Muscle layer of duodenum (tissue), 2 donors: ENCODE data around the gene LYRM7.

Experiments
- H3K27ac ChIP-seq: one replicate; pipeline ENCODE4 v1.7.0; 2013; ENCODE audit warnings: mild to moderate bottlenecking, low read length
- H3K27me3 ChIP-seq: one replicate; pipeline ENCODE4 v1.7.0; 2013; ENCODE audit warnings: low read depth, mild to moderate bottlenecking, control low read depth, low read length
- H3K36me3 ChIP-seq, 2 donors: one replicate each; pipeline ENCODE4 v1.7.0; 2013; ENCODE audit warnings: low read length in 2 of 2, control low read depth in 1 of 2, mild to moderate bottlenecking in 1 of 2; ENCODE audit not compliant: insufficient read depth in 2 of 2, control insufficient read depth in 1 of 2
- H3K4me1 ChIP-seq, 2 donors: one replicate each; pipeline ENCODE4 v1.7.0; 2013; ENCODE audit warnings: low read length in 2 of 2, mild to moderate bottlenecking in 2 of 2, control low read depth in 1 of 2, moderate library complexity in 1 of 2; ENCODE audit not compliant: insufficient read depth in 2 of 2, control insufficient read depth in 1 of 2
- H3K4me3 ChIP-seq, 2 donors: one replicate each; pipeline ENCODE4 v1.7.0; 2013; ENCODE audit warnings: low read length in 2 of 2, low read depth in 1 of 2, mild to moderate bottlenecking in 1 of 2
- H3K9me3 ChIP-seq, 2 donors: one replicate each; pipeline ENCODE4 v1.7.0; 2013; ENCODE audit warnings: low read length in 2 of 2, control low read depth in 1 of 2, mild to moderate bottlenecking in 1 of 2; ENCODE audit not compliant: control insufficient read depth in 1 of 2
- donor health status: healthy.

The LYRM7 gene

DNA sequence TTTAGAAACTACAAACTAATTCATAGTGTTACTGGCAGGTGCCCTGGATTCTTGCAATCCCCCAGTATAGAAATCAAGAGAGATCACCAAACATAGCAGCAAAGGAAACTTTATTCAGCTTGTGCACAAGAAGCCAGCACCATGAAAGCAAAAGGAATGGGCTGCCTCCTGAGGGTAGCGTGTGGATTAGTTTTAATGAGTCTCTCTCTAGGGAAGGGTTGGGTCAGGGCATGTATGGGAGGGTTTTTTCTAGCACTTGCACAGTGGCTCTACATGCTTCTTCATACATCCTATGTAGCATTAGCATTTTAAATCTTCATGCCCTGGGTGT, 38.4 kb downstream of the LYRM7 start:
- H3K27ac ChIP-seq, result no peak overlapping the region
- no peaks in the 10 kb centered on the region for H3K4me1 ChIP-seq
- no peaks in the 10 kb centered on the region for H3K9me3 ChIP-seq
- no peak overlapping the region for H3K4me3 ChIP-seq
- H3K36me3 ChIP-seq, result no peaks in the 10 kb centered on the region
- no peaks in the 10 kb centered on the region for H3K27me3 ChIP-seq

DNA sequence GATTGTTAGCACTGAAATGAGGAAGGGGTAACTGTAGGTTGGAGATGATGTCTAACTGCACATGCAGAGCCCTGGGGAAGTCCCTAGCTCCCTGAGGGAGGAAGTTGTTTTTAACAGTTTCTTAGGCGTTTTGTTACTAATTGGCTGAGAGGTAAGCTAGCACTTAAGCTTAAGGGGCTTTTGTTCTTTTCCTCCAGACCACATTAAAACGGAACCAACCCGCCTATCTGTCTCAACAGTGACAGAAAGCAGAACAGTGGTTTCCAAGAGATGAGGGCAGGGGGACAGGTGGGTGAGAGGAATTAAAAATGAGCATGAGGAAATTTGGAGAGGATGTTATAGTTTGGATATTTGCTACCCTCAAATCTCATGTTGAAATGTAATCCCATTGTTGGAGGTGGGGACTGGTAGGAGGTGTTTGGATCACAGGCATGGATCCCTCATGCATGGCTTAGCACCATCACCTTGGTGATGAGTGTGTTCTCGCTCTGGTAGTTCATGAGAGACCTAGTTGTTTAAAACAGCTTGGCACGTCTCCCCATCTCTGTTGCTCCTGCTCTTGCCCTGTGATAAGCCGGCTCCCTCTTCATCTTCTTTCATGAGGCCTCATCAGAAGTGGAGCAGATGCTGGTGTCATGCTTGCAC, 38.9 kb downstream of the LYRM7 start:
- no peaks in the 10 kb centered on the region for H3K36me3 ChIP-seq
- no peaks in the 10 kb centered on the region for H3K27me3 ChIP-seq
- H3K9me3 ChIP-seq, result no peaks in the 10 kb centered on the region
- no peak overlapping the region for H3K4me3 ChIP-seq
- H3K4me1 ChIP-seq, result no peaks in the 10 kb centered on the region
- H3K27ac ChIP-seq, result no peak overlapping the region

DNA sequence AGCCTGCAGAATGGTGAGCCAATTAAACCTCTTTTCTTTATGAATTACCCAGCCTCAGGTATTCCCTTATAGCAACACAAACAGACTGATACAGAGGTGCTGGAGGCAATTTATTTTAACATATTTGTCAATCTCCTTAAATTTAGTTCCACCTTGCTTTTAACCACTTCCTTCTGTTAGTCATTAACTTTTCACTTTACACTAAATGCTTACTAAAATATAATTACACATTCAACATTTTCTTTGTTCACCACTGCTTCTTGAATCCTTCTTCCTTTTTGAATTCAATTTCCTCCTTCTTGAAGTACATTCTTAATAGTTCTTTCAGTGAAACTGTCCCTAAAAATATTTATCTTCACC, 39.4 kb downstream of the LYRM7 start:
- no peaks in the 10 kb centered on the region for H3K27me3 ChIP-seq
- H3K27ac ChIP-seq, result no peak overlapping the region
- H3K4me3 ChIP-seq, result no peak overlapping the region
- H3K4me1 ChIP-seq, result no peaks in the 10 kb centered on the region
- no peaks in the 10 kb centered on the region for H3K9me3 ChIP-seq
- H3K36me3 ChIP-seq, result no peaks in the 10 kb centered on the region

DNA sequence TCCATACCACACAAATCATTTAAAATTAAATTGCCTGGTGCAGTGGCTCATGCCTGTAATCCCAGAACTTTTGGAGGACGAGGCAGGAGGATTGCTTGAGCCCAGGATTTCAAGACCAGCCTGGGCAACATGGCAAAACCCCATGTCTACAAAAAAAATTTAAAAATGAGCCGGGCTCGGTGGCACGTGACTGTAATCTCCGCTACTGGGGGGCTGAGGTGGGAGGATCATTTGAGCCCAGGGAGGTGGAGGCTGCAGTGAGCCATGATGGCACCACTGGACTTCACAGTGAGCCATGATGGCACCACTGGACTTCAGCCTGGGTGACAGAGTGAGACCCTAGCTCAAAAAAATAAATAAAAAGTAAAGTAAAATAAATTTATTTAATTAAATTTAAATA, 40.9 kb downstream of the LYRM7 start:
- Histone ChIP-seq H3K4me1 (no peaks in the 10 kb centered on the region), H3K36me3 (no peaks in the 10 kb centered on the region), H3K27me3 (no peaks in the 10 kb centered on the region), H3K9me3 (no peaks in the 10 kb centered on the region), H3K4me3 (no peak overlapping the region), H3K27ac (no peak overlapping the region)

DNA sequence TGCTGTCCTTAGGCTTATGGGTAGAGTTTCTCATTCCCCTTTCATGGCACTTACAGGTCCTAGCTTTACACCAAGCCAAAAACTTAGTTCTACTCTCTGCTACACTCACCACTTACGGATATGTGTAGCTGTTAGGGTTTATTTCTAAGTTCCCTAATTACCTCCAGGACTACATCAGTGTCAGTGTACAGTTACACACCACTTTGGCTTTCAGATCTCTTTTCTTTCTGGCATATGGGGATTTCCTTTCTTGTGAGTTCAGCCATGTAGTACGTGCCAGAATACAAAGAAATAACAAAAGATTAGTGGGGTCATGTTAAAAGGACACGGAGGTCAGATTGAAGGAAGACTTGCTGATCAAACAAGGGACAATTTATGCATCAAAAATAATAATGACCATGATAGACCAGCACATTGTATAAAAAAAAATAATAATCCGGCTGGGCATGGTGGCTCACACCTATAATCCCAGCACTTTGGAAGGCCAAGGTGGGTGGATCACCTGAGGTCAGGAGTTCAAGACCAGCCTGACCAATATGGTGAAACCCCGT, 41.8 kb downstream of the LYRM7 start:
- Histone ChIP-seq H3K9me3 (no peaks in the 10 kb centered on the region), H3K27me3 (no peaks in the 10 kb centered on the region), H3K27ac (no peak overlapping the region), H3K4me1 (no peaks in the 10 kb centered on the region), H3K4me3 (no peak overlapping the region), H3K36me3 (no peaks in the 10 kb centered on the region)

DNA sequence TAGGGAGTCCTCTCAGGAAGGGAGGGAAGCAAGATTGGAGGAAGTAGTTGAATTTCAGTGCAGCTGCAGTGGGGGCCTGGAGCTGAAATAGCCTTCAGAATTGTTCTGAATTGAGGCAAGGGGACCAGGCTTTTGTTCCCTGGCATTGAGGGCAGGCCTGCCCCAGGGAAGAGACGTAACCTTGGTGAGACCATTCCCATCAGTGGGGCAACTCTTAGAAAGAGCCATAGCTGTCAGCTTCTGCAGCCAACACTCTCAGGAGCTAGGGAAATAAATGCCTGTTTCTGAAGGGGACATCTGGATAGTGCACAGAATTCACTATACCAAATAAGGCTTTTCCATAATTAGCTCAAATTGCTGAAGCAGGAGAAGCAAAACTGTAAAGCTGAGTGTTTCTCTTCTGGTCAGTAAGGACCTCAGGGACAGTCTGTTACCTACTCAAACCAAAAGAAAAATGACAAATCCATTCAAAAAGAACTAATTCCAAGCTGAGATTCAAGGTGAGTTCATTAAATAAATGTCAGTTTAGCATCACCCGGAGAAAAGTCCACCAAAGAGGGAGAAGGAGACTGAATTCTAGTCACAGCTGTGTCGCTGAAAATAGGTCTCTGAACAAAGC, 44.0 kb downstream of the LYRM7 start:
- no peaks in the 10 kb centered on the region for H3K27me3 ChIP-seq
- H3K9me3 ChIP-seq, result no peaks in the 10 kb centered on the region
- H3K4me1 ChIP-seq, result no peaks in the 10 kb centered on the region
- H3K4me3 ChIP-seq, result no peak overlapping the region
- H3K36me3 ChIP-seq, result no peaks in the 10 kb centered on the region
- H3K27ac ChIP-seq, result no peak overlapping the region

DNA sequence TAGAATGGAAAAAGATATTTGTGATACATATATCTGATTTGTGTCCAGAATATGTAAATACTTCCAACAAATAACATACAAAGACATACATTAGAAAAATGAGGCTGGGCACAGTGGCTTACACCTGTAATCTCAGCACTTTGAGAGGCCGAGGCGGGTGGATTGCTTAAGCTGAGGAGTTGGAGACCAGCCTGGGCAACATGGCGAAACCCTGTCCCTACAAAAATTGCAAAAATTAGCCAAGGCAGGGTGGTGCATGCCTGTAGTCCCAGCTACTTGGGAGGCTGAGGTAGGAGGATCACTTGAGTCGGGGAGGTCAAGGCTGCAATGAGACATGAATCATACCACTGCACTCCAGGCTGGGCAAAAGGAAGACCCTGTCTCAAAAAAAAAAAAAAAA, 47.0 kb downstream of the LYRM7 start:
- Histone ChIP-seq H3K4me3 (no peak overlapping the region), H3K27me3 (no peaks in the 10 kb centered on the region), H3K4me1 (no peaks in the 10 kb centered on the region), H3K9me3 (no peaks in the 10 kb centered on the region), H3K27ac (no peak overlapping the region), H3K36me3 (no peaks in the 10 kb centered on the region)

DNA sequence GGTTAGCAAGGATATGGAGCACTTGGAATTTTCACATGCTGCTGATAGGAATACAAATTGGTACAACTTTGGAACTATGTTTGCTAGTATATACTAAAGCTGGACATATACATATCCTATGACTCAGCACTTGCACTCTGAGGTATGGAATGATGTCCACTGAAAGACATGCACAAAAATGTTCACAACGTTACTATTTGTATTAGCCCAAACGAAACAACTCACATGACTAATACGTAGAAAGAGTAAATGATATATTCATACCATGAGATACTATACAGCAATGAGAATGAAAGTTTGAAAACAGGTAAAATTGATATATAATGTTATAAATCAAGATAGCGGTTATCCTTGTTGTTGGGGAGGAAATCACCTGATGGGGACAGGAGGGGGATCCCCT, 47.6 kb downstream of the LYRM7 start:
- H3K4me3 ChIP-seq, result no peak overlapping the region
- H3K36me3 ChIP-seq, result no peaks in the 10 kb centered on the region
- no peaks in the 10 kb centered on the region for H3K9me3 ChIP-seq
- no peak overlapping the region for H3K27ac ChIP-seq
- H3K27me3 ChIP-seq, result no peaks in the 10 kb centered on the region
- no peaks in the 10 kb centered on the region for H3K4me1 ChIP-seq

DNA sequence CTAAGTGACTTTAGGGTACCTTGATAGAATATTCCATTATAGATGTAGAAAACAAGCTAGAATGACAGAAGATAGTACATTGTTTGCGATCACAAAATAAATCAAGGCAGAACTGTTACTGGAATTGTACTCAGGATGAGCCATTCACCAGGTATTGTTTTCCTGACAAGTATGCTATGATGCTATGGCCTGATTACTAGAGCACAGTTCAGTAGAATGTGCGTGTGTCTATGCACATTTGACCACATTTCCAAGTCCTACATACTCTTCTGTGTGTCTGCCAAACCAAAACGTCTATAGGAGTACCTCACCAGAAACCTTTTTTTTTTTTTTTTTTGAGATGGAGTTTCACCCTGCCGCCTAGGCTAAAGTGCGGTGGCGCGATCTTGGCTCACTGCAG, 49.8 kb downstream of the LYRM7 start:
- no peak overlapping the region for H3K27ac ChIP-seq

DNA sequence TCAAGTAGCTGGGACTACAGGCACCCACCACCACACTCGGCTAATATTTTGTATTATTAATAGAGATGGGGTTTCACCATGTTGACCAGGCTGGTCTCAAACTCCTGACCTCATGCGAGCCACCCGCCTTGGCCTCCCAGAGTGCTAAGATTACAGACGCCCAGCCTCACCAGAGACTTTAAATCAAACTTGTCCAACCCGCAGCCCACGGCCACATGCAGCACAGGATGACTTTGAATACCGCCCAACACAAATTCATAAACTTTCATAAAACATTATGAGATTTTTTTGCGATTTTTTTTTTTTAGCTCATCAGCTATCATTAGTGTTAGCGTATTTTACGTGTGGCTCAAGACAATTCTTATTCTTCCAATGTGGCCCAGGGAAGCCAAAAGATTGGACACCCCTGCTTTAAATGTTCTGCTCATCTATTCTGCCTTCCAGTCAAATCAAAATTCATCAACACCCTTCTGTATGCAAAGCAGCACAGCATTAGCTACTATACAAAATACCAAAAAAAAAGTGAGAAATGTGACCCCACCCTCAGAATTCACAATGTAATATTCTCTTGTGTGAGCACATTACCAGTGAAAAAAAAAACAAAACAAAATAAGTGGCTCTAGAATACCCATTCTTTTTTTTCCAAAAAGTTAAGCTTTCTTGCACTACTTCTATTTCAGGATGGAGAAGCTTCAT, 50.4 kb downstream of the LYRM7 start:
- Histone ChIP-seq H3K9me3 (no peaks in the 10 kb centered on the region), H3K27ac (no peak overlapping the region), H3K27me3 (no peaks in the 10 kb centered on the region), H3K36me3 (no peaks in the 10 kb centered on the region), H3K4me1 (peaks cover 0 to 5% of the 10 kb centered on the region in 2 donors), H3K4me3 (no peak overlapping the region)

More for the DNA sequence above, 49.8 kb downstream of the LYRM7 start:
- Histone ChIP-seq H3K4me1 (peaks cover 0 to 5% of the 10 kb centered on the region in 2 donors), H3K4me3 (no peak overlapping the region), H3K36me3 (no peaks in the 10 kb centered on the region), H3K9me3 (no peaks in the 10 kb centered on the region), H3K27me3 (no peaks in the 10 kb centered on the region)

DNA sequence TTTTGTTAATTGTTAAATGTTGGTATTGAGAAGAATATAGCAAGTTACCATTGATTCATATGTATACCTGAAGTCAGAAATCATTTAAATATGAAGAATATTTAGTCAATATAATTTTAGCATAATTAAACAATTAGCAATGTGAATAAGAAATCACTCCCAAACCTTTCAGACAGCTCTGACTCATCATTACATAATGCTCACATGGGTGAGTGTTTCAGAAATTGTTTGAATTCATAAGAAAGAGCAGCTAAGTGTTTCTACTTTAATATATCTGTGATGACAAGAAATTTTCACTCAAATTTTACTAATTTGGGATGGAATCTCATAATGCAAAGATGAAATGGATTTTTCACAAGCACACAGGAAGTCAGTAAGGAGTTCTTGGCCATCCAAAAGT, 51.1 kb downstream of the LYRM7 start:
- H3K9me3 ChIP-seq, result no peaks in the 10 kb centered on the region
- H3K4me1 ChIP-seq, result peaks cover 0 to 5% of the 10 kb centered on the region in 2 donors
- H3K27me3 ChIP-seq, result no peaks in the 10 kb centered on the region
- no peaks in the 10 kb centered on the region for H3K36me3 ChIP-seq
- H3K27ac ChIP-seq, result no peak overlapping the region
- H3K4me3 ChIP-seq, result no peak overlapping the region
